ENCODE data around the gene NFKBIA.

Gene NFKBIA

DNA sequence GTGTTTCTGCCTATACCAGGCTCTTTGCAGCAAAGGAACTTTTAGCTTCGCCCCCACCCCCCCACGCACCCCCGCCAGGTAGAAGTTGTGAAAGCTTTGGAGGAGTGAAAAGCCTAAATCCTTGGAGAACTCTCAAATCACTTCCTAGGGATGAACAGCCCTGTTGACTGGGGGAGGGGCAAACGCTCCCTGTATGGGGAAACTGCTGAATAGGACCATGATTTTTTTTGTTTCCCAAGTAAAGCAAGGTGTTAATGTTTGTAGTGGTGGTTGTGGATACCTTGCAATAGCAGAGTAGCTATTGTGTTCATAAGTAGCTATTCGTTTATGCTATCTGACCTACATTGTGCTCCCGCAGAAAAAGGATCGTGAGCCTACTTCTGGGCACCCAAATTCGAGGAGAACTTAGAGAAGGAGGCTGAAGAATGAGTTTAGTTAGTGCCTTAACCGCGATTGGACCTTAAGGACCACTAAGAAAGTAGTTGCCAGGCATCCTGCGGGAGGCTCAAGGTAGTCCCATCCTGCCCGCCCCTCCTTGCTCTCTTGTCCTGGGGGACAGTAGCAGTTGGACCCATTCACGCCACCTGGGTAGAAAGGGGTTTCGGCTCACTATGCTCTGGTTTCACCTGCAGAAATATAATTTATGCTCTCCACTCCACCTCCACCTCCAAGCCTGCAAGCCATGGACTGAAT is 901 bp upstream of the NFKBIA start:
- H3K4me3 ChIP-seq (ENCODE audit: low read depth, low read length) = peak overlapping the region; percentile 82
- in situ Hi-C loops (cut with HindIII; ENCODE audit: low sequenced_read_pairs) = no loop called here
- no peak for DNase-seq (ENCODE audit: low read depth, low spot score)
- TF ChIP-seq, protein P1, sequence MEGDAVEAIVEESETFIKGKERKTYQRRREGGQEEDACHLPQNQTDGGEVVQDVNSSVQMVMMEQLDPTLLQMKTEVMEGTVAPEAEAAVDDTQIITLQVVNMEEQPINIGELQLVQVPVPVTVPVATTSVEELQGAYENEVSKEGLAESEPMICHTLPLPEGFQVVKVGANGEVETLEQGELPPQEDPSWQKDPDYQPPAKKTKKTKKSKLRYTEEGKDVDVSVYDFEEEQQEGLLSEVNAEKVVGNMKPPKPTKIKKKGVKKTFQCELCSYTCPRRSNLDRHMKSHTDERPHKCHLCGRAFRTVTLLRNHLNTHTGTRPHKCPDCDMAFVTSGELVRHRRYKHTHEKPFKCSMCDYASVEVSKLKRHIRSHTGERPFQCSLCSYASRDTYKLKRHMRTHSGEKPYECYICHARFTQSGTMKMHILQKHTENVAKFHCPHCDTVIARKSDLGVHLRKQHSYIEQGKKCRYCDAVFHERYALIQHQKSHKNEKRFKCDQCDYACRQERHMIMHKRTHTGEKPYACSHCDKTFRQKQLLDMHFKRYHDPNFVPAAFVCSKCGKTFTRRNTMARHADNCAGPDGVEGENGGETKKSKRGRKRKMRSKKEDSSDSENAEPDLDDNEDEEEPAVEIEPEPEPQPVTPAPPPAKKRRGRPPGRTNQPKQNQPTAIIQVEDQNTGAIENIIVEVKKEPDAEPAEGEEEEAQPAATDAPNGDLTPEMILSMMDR (IDR thresholded peaks at IDR 0.05; ENCODE audit: low read depth, low read length) = no peak

DNA sequence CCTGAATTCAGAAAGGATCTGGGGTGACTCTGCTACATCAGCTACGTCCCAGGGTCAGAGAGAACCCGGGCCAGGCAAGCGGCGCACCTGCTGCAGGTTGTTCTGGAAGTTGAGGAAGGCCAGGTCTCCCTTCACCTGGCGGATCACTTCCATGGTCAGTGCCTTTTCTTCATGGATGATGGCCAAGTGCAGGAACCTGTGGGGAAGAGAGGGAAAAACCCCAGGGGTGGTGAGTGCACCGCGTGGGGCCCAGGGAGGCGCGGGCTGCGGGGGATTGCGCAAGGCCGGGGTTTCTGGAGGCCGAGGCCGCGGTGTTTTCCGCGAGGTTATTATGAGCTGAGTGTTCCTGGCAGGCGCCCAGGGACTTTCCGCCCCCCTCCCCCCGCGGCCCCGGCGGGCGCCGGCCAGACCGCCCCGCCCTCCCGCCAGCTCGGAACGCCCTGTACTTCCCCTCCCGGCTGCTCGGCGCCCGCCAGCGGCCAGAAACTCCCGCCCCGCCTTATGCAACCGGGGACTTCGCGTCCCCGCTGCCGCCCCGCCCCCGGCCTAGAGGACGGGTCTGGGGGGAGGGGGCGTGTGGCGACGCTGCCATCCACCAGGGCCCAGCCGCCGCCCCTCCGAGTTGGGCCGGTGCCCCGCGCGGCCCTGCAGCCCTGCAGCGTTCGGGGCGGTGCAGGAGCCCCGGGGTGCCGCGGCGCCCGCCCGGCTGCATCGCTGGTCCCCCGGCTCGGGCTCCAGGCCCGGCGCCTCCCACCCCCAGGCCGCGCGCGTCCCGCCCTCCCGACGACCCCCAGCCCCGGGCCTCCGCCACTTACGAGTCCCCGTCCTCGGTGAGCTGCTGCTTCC is 723 bp downstream of the NFKBIA start:
- H3K4me3 ChIP-seq (ENCODE audit: low read depth, low read length) = peak overlapping the region; percentile 82
- peak; percentile 95 for DNase-seq (ENCODE audit: low read depth, low spot score)
- TF ChIP-seq, protein P1 (IDR thresholded peaks at IDR 0.05; ENCODE audit: low read depth, low read length) = no peak
- in situ Hi-C loops (cut with HindIII; ENCODE audit: low sequenced_read_pairs) = no loop called here

DNA sequence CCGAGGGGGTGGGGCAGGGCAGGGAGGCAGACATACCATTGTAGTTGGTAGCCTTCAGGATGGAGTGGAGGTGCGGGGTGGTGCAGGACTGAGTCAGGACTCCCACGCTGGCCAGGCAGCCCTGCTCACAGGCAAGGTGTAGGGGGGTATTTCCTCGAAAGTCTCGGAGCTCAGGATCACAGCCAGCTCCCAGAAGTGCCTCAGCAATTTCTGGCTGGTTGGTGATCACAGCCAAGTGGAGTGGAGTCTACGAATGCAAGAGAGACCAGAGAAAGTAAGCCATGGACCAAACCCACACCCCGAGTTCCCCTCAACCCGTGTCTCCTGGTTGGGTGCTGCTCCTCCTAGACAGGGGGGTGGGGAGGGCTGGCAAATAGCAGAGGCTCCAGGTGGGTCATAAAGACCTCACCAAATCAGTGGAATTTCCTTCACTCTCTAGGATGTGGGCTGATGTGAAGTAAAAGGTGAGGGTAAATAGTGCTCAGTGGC is 1.4 kb downstream of the NFKBIA start:
- TF ChIP-seq, protein P1 (IDR thresholded peaks at IDR 0.05; ENCODE audit: low read depth, low read length) = no peak
- peak overlapping the region; percentile 67 for H3K4me3 ChIP-seq (ENCODE audit: low read depth, low read length)
- in situ Hi-C loops (cut with HindIII; ENCODE audit: low sequenced_read_pairs) = no loop called here
- peak; percentile 36 for DNase-seq (ENCODE audit: low read depth, low spot score)

DNA sequence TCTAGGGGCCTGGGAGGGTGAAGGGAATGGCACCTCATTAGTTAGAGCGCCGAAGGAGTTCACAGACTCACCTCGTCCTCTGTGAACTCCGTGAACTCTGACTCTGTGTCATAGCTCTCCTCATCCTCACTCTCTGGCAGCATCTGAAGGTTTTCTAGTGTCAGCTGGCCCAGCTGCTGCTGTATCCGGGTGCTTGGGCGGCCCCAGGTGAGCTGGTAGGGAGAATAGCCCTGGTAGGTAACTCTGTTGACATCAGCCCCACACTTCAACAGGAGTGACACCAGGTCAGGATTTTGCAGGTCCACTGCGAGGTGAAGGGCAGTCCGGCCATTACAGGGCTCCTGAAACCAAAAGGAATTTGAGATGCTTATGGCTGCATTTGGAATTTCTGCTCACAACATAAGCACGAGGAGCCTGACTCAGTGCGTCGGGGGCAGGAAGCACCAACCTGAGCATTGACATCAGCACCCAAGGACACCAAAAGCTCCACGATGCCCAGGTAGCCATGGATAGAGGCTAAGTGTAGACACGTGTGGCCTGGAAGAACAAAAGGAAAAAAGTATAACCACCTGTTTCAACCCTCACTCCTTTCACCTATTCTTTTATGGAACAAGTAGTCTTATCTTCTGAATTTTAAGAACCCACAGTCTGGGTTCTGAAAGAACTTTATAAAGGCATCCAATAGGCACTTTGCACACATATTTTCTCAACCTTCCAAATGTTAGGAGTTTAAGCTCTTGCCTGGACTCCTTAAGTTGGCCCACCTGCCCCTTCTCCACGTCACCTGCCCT is 2.0 kb downstream of the NFKBIA start:
- in situ Hi-C loops (cut with HindIII; ENCODE audit: low sequenced_read_pairs) = no loop called here
- peak overlapping the region; percentile 67 for H3K4me3 ChIP-seq (ENCODE audit: low read depth, low read length)
- TF ChIP-seq, protein P1 (IDR thresholded peaks at IDR 0.05; ENCODE audit: low read depth, low read length) = no peak
- no peak for DNase-seq (ENCODE audit: low read depth, low spot score)

DNA sequence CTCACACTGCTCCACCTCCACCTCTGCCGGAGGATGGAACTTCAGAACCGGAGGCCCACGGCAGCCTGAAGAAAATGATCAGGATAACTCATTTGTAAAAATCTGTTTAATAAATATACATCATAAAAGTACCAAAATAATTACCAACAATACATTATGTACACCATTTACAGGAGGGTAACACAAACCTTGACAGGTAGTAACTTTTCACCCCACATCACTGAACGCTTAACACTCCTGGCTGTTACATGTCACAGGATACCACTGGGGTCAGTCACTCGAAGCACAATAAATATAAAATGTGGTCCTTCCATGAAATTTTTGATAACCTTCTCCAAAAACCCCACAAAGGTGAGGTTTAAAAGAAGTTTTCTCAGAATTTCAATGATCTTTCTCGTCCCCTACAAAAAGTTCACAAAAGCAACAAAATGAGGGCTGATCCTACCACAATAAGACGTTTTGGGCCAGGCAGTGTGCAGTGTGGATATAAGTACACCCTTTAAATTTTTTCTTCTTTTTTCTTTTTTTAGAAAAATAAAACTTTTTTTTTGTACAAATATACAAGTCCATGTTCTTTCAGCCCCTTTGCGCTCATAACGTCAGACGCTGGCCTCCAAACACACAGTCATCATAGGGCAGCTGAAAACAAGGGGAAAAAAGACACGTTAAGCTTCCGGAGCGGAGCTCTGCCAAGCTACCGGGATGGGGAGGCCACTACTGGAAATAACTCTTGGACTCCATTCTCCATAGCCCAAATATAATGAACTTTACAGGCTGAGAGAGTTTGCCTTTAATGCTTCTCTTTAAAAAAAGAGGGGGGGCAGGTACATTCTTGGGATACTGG is 2.9 kb downstream of the NFKBIA start:
- DNase-seq (ENCODE audit: low read depth, low spot score) = no peak
- in situ Hi-C loops (cut with HindIII; ENCODE audit: low sequenced_read_pairs) = no loop called here
- TF ChIP-seq, protein P1 (IDR thresholded peaks at IDR 0.05; ENCODE audit: low read depth, low read length) = no peak
- peak overlapping the region; percentile 67 for H3K4me3 ChIP-seq (ENCODE audit: low read depth, low read length)
